Keratinocyte (primary cell): ENCODE data around the gene VWA5B2.

Source experiments
- CTCF ChIP-seq, 3 experiments: IDR thresholded peaks in 1 of 3; conservative IDR thresholded peaks in 1 of 3; optimal IDR thresholded peaks in 1 of 3; 2 replicates in 2 of 3; 3 replicates in 1 of 3; pipeline versions ENCODE3 to v1.5.1; 2011; ENCODE audit warnings: low read length in 3 of 3, mild to moderate bottlenecking in 3 of 3, moderate library complexity in 2 of 3, control low read depth in 1 of 3, inconsistent platforms in 1 of 3; ENCODE audit not compliant: insufficient read depth in 2 of 3; ENCODE audit errors: extremely low read depth in 1 of 3
- EZH2 ChIP-seq: IDR thresholded peaks from one replicate; pipeline ENCODE4 v1.6.1; 2012; ENCODE audit warnings: inconsistent platforms, mild to moderate bottlenecking, low read length, moderate library complexity

- TF ChIP-seq CTCF (optimal IDR thresholded peaks at IDR 0.05 in 1 of 3, IDR thresholded peaks at IDR 0.05 in 1 of 3, conservative IDR thresholded peaks at IDR 0.05 in 1 of 3; ENCODE audit: extremely low read depth in 1 of 3, insufficient read depth in 2 of 3, low read length in 3 of 3), result no peak
- TF ChIP-seq EZH2, result no peak
These were observed 11.2 kb downstream of the VWA5B2 start for GRCh38 chr3:184240384-184241140.
